GDM1 (cell line): ENCODE measurements around the gene PRR12.

Experiments
- DNase-seq: peaks from one replicate; lab custom pipeline; 2025; lab: John Stamatoyannopoulos, UW

The PRR12 gene

GRCh38 chr19:49592486-49593232 is 1.7 kb downstream of the PRR12 start:
- no peak for DNase-seq

GRCh38 chr19:49593233-49594113 is 2.5 kb downstream of the PRR12 start:
- peak; percentile 84 for DNase-seq

- no peak for DNase-seq
Measured at GRCh38 chr19:49594157-49594992, 3.4 kb downstream of the PRR12 start.

GRCh38 chr19:49594993-49595818 is 4.2 kb downstream of the PRR12 start:
- no peak for DNase-seq

- no peak for DNase-seq
Measured at GRCh38 chr19:49595819-49596404, 4.9 kb downstream of the PRR12 start.

- DNase-seq, result no peak
Measured at GRCh38 chr19:49596407-49596806, 5.4 kb downstream of the PRR12 start.

GRCh38 chr19:49596954-49597702 is 6.1 kb downstream of the PRR12 start:
- no peak for DNase-seq

- no peak for DNase-seq
Measured at GRCh38 chr19:49597703-49597974, 6.7 kb downstream of the PRR12 start.

- DNase-seq, result no peak
Measured at GRCh38 chr19:49599378-49600295, 8.7 kb downstream of the PRR12 start.

GRCh38 chr19:49601482-49602038 is 10.6 kb downstream of the PRR12 start:
- no peak for DNase-seq

- DNase-seq, result no peak
Measured at GRCh38 chr19:49602806-49603205, 11.8 kb downstream of the PRR12 start.

GRCh38 chr19:49605605-49606004 is 14.6 kb downstream of the PRR12 start:
- no peak for DNase-seq

GRCh38 chr19:49609499-49610092 is 18.6 kb downstream of the PRR12 start:
- no peak for DNase-seq

- DNase-seq, result no peak
Measured at GRCh38 chr19:49613374-49613773, 22.4 kb downstream of the PRR12 start.

GRCh38 chr19:49614096-49614833 is 23.3 kb downstream of the PRR12 start:
- no peak for DNase-seq

- no peak for DNase-seq
Measured at GRCh38 chr19:49615861-49616260, 24.9 kb downstream of the PRR12 start.

GRCh38 chr19:49616532-49616931 is 25.6 kb downstream of the PRR12 start:
- DNase-seq, result no peak

GRCh38 chr19:49616945-49617344 is 26.0 kb downstream of the PRR12 start:
- no peak for DNase-seq
